SW 1271 (cell line): ENCODE measurements around the gene MYLIP.
A peak's percentile ranks its signal among the peaks of the same experiment; 100 is the strongest.

ENCODE experiments used
- DNase-seq, 2 experiments: peaks; one replicate each; lab custom pipeline; 2025; lab: John Stamatoyannopoulos, UW

Gene MYLIP

DNA sequence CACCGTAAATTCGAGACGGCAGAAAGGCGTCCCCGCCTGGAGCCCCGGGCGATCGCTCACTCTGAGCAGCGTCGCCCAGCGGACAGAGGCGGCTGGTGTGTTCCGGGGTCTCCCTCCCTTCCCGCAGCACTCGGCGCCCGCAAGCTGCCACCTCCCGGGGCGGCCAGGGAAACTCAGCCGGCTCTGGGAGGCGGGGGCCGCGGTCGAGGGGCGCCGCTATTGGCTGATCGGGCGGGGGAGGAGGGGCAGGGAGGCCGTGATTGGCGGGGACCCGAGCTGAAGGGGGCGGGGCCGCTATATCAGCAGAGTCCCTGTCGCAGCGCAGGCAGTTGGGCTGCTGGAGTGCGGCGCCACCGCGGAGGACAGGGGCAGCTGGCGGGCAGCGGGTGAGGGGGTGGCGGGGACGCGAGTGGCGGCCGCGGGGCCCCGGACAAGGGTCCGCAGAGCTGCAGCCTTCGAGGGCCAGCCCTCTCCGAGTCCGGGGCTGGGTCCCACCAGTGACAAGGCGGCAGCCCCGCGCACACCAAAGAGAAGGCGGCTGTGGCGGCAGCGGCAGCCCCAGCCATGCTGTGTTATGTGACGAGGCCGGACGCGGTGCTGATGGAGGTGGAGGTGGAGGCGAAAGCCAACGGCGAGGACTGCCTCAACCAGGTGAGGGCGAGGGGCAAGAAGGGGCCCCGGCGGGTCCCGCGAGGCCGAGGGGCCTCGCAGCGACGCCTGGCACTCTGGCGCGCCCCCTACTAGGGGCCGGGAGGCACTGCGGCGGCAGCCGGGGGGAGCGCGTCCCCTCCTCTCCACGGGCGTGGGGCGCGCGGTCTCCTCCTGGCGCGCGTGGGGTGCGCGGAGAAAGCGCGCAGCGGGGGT, at the start of gene MYLIP:
MYLIP (plus strand) TSS at position 328 of the 864 bp plus-strand sequence; CDS start at position 565, 237 bp downstream.
- DNase-seq = peak; percentile 88 to 96

GRCh38 chr6:16079354-16079753, 49.5 kb upstream of the MYLIP start:
- no peak for DNase-seq

DNA sequence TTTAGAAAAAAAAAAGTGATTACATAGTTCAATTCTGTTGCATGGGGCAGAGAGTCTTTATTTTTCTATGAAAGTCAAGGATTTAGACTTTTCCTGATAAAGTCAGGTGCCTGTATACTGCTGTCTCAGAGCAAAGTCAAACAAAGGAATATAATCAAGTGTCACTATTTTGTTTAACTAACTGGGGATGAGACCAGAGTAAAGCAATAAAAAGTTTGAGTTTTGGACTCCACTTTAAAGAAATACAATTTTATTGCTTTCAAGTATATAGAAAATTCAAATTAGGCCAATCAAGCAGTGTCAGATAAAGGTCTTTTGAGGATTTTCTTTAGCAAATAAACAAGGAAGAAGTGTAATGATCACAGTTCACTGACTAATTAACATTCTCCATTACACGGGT, 48.7 kb upstream of the MYLIP start:
- DNase-seq = no peak

- DNase-seq = no peak
Measured at GRCh38 chr6:16081326-16081725, 47.6 kb upstream of the MYLIP start.

DNA sequence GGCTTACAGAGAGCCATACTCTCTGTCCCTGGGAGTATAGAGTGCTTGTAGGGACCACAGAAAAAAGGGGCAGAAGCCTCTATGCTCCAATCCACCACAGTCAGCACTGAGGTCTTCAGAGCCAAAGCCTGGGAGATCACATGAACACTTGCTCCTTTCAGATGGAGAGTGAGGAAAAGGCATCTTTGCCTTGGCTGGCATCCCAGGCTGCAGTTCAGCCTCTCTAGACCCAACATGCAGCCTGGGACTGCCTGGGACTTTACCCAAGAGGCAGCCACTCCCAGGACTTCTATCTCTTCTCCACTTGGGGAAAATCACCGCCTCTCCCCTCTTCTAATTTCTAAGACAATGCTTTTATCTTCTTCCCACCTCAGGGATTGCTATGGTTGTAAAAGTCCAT, 46.5 kb upstream of the MYLIP start:
- no peak for DNase-seq

DNA sequence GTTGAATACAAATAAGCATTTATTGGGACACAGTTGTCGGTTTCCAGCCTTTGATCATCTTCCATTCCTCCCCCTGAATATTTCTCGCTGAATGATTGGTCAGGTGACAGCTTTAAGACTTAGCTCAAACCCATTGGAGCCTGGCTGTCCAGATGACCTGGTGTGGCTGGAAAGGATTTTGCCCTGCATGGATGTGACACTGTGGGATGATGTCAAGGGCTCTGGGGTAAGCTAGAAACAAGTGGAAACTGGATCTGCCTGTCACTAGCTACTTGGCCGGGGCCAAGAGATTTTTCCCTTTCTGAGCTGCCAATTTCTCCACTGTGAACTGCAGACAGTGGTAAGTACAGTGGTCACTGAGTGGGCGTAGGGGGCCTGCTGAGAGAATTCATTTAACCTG, 41.9 kb upstream of the MYLIP start:
- no peak for DNase-seq

DNA sequence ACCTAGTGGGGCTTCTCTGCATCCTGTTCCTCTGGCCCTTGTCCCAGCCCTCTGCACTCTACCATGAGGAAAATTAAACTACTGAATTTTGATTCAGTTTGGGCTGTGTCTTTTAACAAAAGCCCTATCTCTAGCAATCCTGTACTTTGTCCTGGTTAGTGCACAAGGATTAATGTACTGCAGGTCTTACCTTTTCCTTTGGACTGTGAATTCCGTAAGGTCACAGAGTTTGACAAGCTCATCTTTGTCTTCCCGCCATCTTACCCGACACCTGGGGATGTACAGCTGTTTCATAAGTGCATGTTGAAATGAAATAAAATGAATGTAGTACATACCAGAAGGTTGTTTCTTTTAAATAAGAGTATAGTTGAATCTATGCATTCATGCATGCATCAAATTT, 41.5 kb upstream of the MYLIP start:
- no peak for DNase-seq

DNA sequence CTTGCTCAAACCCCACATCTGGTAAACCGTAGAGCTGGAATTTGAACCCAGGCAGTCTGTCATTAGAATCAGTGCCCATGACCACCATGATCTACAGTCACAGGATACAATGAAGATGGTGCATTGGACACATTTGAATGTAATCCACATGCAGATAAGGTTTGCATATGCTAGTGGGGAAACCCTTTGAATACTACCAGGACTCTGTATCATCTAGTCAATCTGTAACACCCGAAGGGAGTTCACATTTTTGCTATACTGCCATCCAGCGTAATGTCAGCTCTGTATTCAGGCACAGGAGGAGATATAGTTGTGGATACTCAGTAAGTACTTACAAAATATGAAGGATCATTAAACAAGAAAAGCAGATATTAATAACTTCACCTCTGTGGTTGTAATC, 40.5 kb upstream of the MYLIP start:
- DNase-seq = no peak

- DNase-seq = no peak
Measured at GRCh38 chr6:16089232-16090062, 39.4 kb upstream of the MYLIP start.

DNA sequence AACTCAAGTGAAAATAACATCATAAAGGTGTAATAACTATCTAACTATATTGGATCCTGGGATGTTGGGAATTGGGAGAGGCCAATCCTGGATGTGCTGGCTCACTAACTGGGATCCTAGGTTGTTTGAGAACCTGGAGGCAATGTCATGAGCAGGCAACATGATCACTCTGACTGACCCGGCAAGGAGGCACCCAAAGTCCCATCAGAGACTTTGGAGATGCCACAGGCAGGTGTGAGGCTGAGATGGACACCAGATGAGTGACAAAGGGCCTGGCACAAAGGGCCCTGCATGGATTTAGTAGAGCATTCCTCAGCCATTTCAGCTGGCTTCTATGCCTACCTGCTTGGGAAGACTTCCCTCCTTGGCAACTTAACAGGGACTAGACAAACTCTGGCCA, 38.4 kb upstream of the MYLIP start:
- DNase-seq = no peak

GRCh38 chr6:16090920-16091319, 38.0 kb upstream of the MYLIP start:
- DNase-seq = no peak

- DNase-seq = no peak
Measured at GRCh38 chr6:16092140-16092539, 36.7 kb upstream of the MYLIP start.

DNA sequence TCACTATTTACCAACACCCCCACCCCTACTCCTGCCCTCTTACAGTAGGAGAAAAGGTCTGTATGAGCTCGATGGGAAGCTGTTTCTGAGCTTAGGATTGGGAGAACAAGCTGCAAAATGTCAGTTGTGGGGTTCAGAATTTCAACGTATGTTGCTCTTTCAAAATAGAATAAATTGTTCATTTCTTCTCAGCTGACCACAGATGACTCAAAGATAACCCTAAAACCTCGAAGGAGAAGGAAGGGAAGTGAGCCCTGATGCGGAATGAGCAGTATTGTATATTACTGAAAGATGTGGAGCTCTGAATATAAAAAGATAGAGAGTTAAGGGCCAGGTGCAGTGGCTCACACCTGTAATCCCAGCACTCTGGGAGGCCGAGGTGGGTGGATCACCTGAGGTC, 35.9 kb upstream of the MYLIP start:
- no peak for DNase-seq

DNA sequence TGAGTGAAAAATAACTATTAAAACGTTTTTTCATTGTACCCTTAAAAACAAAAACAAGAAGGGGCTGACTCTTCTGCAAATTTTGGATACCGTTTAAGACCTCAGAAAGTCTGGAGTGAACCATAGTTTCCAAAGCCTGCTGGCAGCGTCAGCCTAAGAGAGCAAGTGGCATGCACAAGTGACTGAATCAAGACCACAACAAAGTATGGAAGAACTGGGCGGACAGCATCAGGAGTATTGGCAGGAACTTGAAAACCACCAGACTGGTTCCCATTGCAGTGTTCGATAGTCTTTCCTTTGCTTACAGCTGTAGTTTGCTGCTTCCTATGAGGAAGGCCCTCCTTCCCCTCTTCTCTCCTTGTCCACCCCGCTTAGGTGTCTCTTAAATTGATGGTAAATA, 33.7 kb upstream of the MYLIP start:
- DNase-seq = no peak

GRCh38 chr6:16097382-16098171, 31.3 kb upstream of the MYLIP start:
- no peak for DNase-seq

- no peak for DNase-seq
Measured at GRCh38 chr6:16098211-16098610, 30.7 kb upstream of the MYLIP start.

DNA sequence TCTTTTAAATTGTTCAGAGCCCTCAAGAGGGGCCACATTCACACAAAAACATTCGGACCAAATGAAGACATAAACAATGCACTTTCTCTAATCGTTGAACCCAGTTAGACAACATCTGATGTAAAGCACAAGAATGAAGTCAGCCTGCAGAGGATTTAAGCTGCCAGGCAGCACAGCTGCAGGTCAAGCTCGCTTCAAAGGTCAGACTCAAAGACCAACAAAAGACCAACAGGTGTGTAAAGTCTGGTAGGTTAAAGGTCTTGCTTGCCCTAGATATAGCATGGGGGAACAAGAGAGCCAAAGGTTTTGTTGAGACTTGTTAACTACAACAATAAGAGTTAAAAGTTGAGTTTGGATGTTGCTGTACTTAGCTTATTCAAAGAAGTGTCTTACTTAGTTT, 26.7 kb upstream of the MYLIP start:
- DNase-seq = no peak

DNA sequence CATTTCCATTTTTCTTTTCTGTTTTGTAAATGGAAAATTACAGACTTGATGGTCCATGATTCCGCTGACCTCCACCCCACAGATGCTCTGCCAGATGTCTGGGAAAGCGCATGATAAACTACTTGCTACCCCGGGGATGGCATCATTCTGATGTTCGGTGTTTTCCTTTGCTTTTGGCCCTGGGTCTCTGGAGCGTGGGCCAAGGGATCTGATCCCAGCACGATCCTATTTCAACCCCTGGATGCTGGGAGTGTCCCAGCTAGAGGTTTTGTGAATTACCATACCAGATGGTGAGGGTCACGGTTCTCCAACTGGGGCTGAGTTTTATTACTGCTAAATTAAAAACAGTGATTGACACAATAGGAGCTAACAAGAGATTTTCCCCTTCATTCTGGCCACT, 25.2 kb upstream of the MYLIP start:
- no peak for DNase-seq

DNA sequence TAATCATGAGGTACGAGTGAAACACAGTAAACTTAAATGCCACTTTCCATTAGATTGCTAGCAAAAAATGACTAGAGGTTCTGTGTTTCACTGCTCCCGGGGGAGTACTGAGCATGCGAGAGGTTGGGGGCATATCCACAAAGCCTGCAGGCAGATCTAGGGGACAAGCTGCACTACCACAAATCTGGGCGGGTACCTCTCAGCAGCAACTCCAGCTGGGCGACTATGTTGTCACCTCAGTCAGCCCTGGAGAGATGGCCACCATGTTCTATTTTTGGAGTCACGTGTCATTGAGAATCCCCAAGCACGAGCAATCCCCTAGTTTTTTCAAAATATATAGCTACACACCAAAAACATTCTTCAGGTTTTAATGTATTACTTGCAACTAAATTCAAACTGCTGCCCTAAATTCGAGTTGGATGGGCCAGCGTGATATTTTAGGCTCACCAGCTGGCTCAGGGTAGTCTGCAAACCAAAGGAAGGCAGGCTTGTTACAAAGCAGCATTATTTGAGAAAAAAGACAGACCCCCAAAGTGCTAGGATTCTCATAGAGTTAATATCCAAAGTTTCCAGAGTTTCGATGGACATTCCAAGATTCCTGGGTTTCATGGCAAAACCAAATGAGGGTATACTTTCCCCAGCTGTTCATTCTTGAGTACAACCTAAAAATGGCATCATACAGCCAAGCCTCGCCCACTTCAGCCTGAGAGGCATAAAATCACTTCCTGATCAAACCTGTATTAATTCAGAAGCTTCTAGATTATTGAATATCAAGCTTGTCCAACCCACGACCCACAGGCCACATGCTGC, 24.1 kb upstream of the MYLIP start:
- DNase-seq = no peak

- no peak for DNase-seq
Measured at GRCh38 chr6:16105854-16106253, 23.0 kb upstream of the MYLIP start.

DNA sequence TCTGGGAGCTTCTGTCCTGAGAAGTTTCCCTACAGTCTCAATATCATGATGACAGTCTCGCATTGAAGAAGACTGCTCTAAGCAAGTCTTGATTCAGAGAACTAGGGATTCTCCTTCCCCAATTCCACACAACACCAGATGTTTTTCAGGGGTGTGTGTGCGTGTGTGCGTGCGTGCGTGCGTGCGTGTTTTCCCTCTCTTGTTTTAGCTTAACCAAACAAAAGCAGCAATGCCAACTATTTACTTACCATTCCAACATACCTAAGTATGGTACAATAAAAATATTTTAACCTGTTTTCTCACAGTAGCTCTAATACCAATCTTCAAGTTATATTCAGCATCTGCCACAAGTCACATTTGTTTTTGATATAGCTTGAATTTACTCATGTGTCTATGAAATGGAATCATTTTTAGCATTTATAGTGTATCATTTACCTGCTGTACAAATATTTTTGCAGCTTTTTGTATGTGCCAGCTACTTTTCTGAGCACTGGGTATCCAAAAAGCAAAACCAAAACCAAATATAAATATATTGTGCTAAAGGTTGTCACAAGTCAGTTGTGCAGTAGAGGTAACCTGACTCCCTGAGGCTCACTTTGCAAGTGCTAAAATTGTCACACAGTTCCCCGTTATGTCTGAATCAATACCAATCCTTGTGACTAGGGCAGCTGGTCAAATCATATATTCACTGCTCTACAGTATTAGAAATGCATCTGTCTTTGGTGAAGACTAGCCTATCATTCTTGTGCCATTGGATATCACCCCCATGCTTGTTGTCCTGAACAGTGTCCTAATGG, 21.7 kb upstream of the MYLIP start:
- no peak for DNase-seq
